HuH-7 (cell line): Measurements from ENCODE around the gene RNF220.
"Not testable (repeated sequence)": the region's sequence is repeated elsewhere in the genome, so short reads cannot be mapped to it uniquely, and the experiment has no call there.

ENCODE experiments used
- DNase-seq: peaks from one replicate; pipeline ENCODE4 v3.0.0; 2011; ENCODE audit warnings: low spot score

Gene RNF220

DNA sequence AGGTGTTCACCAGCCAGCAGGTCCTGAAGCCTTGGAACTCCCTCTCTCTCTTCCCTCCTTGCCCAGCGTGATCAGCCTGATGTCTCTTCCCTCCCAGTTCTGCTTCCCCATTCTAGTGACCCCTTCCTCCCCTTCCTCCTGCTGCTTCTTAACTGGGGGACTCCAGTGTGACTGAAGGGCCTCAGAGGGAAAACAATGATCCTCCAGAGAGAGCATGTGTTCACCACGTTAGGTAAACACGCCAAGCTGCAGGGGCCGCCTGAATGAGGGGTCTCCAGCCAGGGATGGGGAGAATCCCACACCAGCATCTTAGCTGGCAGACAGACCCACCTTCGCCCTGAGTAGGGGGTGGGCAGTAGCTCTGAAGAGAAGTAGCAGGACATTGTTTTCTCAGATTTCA is 144.5 kb downstream of the RNF220 start:
- no peak for DNase-seq

DNA sequence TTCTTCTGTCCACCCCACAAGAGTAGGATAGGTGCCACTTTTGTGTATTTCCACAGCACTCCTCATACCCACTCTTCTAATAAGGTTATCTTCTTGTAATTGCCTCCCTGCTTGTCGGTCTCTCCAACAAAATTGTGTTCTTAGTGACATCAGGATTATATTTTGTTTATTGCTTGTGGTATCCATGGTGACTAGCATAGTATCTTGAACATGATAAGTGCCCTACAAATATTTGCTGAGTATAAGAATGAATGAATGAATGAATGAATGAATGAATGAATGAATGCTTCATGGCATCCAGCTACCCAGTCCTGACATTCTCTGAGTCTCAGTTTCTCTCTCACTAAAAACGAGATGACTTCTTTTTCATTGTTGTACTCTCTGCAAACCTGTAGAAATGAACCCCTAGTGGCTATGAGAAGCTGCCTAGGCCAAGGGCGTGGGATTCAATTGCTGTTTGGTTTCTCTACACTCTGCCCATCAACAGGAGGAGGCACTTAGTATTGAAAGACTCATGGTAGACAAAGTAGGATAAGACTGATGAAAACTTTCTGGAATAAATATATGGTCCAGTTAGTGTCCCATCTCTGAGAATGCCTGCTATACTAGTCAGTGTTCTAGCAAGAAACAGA is 148.2 kb downstream of the RNF220 start:
- DNase-seq, result no peak

DNA sequence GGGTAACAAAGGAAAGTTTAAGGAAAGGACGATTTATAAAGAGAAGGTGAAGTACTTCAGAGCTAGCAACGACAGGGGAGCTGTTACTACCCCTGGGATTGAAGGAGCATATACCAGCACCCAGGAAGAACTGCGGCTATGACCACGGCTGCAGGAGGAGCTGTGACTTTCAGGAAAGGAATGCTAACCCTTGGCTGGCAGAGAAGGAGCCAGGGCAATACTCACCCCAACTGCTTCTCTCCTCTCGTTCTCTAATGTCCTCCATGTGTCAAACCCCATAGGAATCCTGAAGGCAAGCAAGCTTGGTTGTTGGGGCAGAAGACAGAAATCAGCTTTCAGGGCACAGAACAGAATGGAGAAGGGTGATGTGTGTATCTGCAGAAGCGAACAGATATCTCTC is 148.7 kb downstream of the RNF220 start:
- DNase-seq, result no peak

DNA sequence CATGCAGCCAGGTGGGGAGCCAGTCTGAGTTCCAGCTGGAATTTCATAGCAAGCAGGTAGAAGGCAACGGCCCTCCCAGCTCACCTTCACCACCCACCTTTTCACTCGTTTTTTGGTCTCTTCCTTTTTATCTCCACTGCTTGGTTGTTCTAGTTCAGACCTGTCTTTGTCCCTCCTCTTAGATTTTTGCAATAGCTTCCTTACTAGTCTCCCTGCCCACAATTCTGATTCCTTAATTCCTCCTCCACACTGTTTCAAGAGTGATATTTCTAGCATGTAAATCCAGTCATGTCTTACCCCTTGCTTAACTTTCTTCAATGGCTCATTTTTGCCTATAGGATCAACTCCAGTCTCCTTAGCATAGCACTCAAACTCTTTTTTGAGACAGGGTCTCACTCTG is 149.7 kb downstream of the RNF220 start:
- DNase-seq, result no peak

DNA sequence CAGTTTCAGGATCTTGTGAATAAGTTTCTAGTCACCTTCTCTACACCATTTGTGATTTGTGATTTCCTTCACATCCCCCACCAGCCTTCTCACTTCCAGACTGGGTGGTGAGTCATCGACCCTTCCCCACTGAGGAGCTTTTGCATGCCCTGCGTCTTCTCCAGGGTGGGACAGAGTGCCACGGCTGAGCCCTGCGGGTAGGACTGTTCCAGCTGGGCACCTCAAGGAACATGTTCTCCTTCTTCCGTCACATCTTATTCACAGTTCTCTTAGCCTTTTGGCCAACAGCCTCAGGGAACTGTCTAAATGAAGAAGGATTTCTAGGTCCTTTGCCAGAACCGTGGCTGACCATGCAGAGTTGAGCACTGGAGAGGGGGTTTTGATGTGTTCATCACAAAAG is 152.7 kb downstream of the RNF220 start:
- DNase-seq, result no peak

DNA sequence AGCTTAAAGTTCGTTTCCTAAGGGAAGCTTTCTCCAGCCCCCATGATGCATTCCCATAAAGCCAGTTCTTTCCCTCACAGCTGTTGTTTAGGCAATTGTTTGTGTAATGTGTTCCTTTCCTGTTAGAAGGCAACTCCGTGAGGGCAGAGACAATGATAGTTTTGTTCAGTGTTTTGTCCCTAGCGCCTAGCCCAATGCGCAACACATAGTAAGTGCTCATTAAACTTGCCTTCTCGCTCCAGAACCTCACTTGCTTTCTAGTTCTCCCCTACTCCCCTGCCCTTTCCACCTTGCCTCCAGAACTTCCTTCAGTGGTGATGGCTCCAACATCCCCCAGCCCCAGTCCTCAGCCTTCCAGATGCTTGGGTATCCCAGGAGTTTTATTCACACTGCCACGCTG is 153.8 kb downstream of the RNF220 start:
- no peak for DNase-seq

DNA sequence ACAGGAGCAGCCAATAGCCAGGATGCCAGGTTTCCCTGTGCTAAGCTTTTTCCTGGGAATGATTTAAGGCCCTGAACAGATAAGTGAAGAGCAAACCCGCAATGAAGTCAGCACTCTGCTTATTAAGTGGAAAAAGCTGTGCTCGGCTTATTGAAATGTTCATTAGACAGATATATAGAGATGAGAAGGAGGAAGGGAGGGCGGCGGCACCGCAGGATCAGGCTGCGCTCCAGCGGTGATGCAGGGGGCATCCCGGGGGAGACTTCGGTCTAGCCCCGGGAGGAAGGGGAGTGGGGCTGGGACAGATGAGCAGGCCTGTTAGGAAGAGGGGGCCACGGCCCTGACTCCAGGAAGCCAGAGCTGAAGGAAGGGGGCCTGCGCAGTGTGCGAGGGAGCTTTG is 154.3 kb downstream of the RNF220 start:
- no peak for DNase-seq

DNA sequence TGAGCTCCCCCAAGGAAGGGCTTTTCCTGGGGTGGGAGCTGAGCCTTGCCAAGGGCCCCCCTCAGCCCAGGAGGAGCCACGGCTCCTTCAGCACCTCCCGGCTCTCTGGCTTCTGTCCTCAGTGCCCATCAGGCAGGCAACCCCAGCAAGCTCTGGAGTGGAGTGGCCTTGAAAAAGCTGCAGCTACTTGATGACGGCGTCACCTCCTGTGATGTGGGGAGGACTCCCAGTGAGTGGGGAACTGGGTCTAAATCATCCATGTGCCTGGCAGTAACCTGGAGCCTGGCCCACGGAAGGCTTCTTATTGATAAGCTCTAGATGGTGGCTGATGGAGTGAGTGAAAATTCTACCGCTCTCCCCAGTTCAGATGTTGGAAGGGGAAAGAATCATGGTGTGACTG is 154.9 kb downstream of the RNF220 start:
- no peak for DNase-seq

DNA sequence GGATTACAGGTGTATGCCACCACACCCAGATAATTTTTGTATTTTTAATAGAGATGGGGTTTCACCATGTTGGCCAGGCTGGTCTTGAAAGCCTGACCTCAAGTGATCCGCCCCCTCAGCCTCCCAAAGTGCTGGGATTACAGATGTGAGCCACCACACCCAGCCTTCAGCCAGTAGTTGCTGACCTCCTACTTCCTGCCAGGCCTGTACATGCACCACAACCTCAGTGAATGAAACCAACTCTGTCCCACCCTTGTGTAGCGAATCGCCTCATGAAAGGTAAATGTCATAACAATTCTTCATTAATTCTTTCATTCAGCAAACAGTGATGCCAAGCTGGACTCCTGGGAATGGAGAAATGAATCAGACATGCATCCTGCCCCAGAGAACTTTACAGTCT is 155.6 kb downstream of the RNF220 start:
- not testable (repeated sequence) for DNase-seq

DNA sequence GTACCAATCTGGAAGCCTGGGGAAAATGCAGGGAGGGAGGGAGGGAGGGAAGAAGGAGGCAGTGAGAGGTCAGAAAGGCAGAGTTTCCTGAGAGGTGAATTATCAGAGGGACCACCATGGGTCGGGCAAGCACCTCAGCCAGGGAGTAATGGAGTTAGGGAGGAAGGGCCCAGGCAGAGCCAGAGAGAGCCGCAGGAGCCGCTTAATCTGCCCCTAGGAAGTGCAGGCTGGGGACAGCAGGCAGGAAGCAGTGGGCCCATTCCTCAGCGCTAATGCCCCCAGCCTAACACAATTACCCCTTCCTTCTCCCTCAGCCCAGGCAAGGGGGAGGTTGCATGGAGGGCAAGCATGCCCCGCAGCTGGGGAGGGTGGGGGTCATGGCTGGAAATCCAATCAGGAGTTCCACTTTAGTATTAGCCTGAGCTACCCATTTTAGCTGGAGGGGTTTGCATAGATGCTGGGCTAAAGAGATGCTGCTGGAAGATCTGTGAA is 160.2 kb downstream of the RNF220 start:
- DNase-seq, result no peak

DNA sequence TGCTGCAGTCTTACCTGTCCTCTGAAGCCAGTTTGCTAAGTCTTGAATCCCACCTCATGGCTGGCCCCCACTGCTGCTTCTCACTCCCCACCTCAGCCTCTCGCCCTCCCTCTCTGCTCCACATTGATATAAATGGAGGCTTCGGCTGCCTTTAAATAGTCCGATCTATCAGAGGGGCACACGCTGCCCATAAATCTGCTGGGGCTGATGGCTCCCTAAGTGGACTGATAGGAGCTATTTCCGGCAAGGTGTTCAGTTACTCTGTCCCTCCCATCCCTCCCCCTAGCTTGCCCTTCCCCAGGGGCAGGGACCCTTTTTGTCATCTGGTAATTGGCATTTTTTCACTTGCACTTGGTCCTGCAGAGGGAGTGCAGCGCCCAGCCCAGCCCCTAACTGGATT is 160.8 kb downstream of the RNF220 start:
- DNase-seq, result no peak

DNA sequence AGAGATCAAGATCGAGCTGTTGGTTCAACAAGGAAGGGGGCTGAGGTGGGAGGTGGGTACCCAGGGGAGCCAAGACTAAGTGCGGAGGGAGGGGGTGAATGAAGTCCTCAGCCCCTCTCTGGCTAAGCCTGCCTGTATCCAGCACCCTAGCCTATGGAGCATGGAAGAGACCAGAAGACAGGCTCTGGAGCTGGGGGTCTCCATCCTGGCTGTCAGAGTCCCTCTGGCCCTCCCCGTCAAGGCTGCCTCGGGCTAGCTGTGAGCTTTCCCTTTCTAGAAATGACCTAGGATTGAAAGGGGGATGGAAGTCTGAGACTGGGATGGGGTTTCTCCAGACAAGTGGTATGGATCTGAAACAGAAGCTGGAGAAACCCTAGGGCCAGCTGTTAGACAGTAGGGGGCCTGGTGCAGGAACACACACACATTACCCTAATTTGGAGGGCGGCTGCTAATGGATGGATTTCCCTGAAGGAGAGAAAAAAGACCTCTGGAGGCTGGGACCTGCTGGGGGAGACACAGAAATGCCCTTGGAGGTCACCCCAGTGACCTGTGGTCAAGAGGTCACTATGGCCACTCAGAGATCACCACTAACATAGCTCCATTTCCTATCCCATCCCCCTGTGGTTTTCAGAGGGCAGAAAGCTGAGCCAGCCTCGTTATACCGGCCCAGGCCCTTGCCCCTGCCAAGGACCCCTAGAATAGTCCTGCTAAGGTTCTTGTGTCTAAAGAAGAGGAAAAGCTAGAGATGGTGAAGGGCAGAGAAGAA is 161.4 kb downstream of the RNF220 start:
- DNase-seq, result no peak

DNA sequence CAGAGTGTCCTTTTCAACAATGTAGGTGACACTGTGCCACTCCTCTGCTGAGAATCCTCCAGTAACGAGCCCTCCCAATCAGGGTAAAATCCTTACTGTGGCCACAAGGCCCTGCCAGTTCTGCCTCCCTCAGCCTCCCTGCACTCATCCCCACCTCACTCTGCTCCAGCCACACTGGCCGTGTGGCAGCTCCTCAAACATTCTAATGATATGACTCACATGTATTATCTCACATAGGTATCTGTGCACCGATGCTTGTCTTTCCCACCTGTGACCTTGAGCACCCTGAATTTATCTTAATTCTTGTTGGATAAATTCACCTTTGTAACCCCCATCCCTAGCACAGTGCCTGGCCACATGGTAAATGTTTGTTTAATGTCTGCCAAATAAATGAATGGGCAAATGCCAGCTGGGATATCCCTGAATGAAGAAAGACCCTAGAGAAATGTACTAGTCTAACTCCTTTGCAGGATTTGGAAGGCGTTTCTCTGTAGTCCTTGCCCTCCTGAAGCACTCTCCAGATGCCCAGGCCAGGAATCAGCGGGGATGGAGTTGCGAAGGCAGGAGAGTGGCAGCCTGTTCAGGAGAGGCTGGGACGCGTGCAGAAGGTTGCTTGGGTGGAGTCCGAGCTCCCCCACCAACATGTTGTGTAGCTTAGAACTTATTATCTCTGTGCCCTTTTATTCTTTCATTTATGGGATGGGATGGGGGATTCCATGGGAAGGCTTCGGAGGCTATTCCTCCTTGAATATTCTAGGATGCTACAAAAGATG is 163.3 kb downstream of the RNF220 start:
- no peak for DNase-seq

DNA sequence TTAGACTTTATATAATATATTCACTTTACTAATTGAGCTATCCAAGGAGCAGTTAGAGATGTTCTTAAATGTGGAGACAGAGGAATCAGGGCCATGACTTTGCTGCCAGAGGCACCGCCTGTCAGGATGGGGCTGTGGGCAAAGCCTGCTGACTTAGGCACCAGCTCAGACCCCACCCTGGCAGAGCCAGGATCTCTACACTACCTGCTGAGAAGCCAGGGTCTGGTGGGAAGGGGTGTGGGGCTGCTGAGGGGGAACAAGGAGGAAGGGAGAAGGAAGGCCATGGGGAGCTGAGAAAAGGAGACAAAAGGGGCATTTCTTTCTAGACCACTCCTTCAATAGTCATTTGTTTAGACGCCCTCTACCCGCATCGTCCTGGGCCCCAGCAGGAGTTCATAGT is 164.4 kb downstream of the RNF220 start:
- no peak for DNase-seq

DNA sequence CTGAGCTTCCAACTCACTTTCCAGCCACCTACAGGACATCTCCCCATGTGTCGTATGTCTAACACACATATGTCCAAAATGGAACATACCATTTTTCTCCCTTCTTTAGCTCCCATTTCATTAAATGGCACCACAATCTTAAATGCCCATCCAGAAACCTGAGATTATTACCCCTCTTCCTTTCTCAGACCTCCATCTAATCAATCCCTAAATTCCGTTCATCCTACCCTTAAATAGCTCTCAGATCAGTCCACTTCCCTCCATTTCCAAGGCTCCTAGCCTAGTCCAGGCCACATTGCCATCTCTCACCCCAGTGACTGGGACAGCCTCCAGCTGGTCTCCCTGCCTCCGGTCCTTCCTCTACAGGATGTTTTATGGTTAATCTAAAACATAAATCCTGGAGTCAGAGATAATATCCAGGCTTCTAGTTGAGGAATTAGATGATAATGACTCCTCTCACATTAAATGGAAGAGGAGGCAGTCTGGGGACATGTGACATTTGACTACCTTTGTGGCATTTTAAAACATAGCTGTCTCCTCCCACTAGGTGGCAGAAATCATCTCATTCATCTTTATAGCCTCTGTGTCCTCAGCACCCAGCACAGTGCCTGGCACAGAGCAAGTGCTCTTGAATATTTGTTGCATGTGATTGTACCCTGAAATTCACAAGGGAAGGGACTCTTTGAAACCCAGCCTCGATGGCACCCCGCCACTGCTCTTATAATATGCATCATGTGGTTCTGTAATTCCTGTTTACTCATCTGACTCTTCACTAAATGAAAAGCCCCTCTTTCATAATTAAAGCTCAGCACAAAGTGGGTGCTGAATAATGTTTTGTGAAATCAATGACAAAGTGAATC is 166.9 kb downstream of the RNF220 start:
- peak; percentile 55 for DNase-seq

DNA sequence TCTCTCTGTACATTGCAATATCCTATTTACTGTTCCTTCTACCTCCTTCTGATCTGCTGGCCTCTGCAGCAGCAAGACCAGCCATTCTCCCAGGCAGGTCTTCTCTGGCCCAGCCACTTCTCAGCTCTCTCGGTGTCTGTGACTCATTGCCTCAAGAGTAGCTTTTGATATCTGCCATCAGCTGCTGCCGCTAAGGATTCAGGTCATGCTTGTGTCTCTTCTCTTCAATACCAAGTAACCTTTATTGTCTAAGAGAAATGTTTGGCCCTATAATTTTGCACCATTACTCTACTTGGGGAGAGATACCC is 167.5 kb downstream of the RNF220 start:
- DNase-seq, result no peak

DNA sequence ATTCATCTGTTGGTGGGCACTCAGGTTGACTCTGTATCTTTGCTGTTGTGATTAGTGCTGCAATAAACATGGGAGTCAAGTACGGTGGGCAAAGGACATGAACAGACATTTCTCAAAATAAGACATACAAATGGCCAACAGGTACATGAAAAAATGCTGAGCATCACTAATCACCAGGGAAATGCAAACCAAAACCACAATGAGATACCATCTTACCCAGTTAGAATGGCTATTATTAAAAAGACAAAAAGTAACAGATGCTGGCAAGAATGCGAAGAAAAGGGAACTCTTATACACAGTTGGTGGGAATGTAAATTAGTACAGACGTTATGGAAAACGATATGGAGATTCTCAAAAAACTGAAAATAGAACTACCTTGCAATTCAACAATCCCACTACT is 170.3 kb downstream of the RNF220 start:
- no peak for DNase-seq

DNA sequence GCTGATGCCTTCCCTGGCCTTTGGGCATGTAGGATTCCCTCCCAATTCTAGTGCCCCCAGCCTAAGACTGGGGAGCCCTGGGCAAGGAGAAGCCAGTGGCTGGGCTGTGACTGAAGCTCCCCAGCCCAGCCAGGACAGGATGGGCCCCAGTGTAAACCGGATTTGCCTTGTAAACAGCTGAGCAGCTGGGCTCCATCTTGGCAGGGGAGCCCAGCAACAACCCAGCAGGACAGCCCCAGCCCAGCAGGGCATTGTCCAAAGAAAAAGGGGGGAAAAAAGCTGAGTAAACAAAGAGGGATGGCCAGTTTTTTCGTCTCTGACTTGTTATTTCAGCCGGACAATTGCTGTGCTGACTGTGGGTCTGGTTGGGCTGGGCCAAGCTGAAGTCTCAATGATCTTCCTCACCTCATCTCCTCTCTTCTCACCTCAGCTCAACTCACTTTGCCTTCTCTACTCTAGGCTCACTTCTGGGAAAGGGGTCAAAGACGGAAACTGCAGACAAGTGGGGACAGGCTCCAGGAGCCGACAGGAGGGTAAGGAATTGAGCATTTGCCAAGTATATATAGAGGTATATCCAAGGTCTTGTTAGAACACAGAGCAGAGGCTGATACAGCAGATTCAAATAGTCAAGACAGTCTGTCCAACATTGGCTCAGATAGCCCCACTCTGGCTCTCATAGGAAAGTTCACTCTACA is 171.5 kb downstream of the RNF220 start:
- no peak for DNase-seq

DNA sequence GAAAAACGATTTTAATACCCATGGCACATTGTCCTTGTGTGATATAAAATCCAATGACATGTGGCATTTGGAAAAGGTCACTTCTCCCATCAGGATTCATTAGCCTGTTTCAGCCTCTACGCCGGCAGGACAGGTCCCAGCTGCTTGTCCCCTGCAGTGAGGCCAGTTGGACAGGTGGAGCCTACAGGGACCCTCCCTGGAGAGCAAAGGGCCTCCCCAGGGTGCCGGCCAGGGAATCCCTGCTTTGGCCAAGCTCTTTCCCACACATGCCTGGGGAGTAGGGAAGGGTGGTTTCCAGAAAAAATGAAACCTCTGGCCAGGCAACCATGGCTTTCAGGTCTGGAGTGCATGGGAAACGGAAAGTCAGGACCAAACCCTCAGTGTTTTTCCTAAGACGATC is 176.2 kb downstream of the RNF220 start:
- no peak for DNase-seq

DNA sequence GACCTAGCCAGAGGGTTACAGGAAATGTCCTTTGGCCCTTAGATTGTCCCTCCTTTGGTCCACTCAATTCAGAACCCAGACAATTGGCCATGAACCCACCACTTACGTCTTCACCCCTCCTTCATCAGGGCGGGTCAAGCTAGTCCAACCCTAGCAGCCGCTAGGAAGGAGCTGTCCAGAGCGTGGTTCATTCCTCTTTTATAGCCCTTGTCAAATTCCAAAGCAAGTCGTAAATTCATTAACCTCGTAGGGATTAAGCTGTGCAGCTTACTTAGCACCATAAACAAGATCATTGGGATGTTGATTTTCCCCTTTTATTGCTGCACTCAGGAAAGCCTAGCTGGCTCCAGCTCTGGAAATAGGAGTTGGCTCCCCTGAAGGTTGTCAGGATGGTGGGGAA is 179.1 kb downstream of the RNF220 start:
- peak; percentile 75 for DNase-seq

DNA sequence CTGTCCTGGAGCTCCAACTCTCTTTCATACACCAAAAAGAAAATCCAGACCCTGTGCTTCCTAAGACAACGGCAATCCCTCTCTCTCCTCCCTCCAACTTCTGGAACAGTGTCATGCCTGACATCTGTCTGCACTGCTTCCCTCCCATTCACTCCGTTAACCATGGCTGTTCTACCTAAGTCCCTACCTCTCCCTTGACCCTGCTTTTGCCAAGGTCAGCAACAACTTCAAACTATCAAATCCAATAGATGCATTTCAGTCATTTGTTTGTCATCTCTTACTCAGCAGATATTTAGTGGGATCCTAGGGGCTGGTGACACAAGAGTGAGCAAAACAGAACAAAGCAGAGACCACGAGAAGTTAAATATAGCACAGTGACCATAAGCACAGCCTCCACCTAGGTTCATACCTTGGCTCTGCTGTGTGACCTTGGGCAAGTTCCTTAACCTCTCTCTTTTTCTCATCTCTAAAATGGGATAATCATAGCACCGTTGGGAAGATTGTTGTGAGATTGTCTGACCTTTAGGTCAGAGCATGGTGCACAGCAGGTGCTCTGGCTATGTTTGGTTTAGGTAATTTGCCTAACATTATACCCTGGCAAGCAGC is 180.4 kb downstream of the RNF220 start:
- DNase-seq, result no peak
